GM12891 (cell line): ENCODE data around the gene NDUFA5.

Experiments used
- POLR2A ChIP-seq: IDR thresholded peaks from 2 replicates; pipeline ENCODE4 v1.6.1; 2011; ENCODE audit warnings: low read depth, low read length, control low read depth
- POLR2AphosphoS5 ChIP-seq: IDR thresholded peaks from 2 replicates; pipeline ENCODE4 v1.6.1; 2011; ENCODE audit warnings: low read depth, low read length, control low read depth
- POU2F2 ChIP-seq: IDR thresholded peaks from 2 replicates; pipeline ENCODE4 v1.6.1; 2011; ENCODE audit warnings: low read depth, mild to moderate bottlenecking, control low read depth, low read length, moderate library complexity
- SPI1 ChIP-seq: IDR thresholded peaks from 2 replicates; pipeline ENCODE4 v1.6.1; 2011; ENCODE audit warnings: low read depth, low read length, control low read depth
- TAF1 ChIP-seq: IDR thresholded peaks from 2 replicates; pipeline ENCODE4 v1.6.1; 2011; ENCODE audit warnings: low read depth, low read length, control low read depth

- TF ChIP-seq POLR2A (no peak), TAF1 (no peak), POU2F2 (no peak), POLR2AphosphoS5 (no peak), SPI1 (no peak)
Measured at GRCh38 chr7:123588376-123588775, 30.8 kb upstream of the NDUFA5 start.
